Raji (cell line): ENCODE results near the gene TRPM2.

Experiments
- POLR2A ChIP-seq: IDR thresholded peaks from 2 replicates; pipeline ENCODE4 v1.6.1; 2011; ENCODE audit warnings: low read depth, low read length, control low read depth; ENCODE audit not compliant: insufficient read depth

TRPM2 gene

DNA sequence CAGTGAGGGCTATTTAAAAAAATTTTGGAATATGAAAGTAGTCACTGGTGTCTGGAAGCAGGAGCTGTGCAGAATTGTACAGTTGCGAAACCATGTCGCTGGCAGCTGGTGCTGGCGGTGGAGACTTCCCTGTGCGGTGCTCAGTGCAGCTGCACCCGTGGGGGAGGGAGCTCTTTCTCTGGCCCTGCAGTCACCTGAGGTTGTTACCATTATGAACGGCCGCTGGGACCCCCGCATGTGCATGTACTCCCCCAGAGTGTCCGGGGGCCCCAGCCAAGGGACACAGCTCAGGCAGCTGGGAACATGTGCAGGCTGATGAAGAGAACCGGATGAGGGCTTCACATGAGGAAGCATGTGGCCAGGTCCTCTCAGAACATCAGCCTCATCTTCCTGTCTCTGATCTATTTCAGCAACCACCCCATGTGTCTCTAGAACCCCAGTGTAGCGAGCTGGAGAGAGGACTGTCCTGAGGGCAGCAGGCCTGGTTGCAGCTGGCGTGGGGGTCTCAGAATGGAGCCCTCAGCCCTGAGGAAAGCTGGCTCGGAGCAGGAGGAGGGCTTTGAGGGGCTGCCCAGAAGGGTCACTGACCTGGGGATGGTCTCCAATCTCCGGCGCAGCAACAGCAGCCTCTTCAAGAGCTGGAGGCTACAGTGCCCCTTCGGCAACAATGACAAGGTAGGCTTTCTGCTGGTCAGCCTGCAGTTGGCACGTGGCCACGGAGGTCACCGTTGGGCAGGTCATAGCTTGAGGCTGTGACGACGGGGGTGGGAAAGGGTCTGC is at the start of gene TRPM2:
TRPM2 (plus strand) TSS at position 431 of the 780 bp plus-strand sequence; CDS start at position 511, 80 bp downstream.
- TF ChIP-seq POLR2A = no peak

DNA sequence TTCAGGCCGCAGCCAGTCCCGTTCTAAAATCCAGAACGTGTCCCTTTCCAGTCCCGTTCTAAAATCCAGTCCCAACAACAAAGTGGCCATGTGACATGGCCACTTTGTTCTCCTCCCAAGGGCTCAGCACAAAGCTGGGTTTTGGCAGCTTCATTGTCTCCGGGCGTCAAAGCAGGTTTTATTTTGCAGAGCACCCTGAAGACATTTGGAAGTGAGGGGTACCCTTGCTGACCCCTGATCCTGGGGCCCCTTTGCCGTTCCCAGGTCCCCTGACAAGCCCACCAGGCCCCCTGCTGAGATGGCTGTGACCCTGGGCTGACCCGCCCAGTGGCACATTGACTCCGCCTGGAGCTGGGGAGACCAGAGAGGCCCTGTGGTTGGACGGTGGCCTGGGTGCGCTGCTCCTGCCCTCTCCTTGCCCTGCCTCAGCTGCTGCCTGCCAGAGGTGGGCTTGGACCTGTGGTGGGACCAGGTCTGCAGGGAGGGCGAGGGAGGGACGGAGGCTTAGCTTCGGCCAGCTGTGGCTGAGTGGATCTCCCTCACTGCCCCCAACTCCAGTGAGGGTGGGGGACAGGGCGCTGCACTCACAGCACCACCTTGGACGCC is 49.3 kb upstream of the TRPM2 start:
- no peak for TF ChIP-seq POLR2A

DNA sequence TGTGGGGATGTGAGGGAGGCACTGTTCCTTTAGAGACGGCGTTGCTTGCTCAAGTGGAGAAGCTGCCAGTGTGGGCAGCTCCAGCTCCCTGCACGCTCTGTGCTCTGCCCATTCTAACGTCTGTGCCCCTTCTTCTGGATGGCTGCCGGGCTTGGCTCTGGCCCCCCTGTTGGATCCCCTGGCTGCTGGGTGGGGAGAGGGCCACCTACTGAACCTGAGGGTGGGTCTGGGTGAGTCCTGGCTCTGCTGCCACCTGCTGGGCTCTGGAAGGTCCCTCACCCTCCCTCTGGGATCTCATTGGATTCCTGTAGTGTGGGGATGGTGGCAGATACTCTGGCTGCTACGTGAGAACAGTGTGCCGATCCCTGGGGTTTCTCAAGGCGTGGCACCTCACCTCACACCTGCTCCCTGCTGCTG is 48.5 kb upstream of the TRPM2 start:
- TF ChIP-seq POLR2A = no peak

DNA sequence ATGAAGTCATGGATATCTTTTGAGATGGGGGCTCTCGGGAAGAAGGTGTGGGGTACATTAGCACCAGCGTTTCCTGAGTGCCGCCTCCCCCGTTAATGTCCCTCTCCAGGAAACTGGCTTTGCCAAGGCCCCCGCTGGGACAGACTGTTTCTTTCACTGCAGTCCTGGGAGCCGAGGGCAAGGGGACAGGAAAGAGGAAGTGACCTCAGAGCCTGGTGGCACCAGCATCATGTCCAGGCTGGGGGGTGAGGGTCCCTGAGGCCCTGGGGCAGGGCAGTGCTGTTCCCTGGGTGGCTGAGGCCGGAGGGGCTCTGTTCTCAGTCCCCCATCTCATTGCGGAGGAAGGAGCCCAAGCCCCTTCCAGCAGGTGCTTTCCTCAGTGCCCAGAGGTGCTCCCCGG is 47.7 kb upstream of the TRPM2 start:
- TF ChIP-seq POLR2A = no peak

DNA sequence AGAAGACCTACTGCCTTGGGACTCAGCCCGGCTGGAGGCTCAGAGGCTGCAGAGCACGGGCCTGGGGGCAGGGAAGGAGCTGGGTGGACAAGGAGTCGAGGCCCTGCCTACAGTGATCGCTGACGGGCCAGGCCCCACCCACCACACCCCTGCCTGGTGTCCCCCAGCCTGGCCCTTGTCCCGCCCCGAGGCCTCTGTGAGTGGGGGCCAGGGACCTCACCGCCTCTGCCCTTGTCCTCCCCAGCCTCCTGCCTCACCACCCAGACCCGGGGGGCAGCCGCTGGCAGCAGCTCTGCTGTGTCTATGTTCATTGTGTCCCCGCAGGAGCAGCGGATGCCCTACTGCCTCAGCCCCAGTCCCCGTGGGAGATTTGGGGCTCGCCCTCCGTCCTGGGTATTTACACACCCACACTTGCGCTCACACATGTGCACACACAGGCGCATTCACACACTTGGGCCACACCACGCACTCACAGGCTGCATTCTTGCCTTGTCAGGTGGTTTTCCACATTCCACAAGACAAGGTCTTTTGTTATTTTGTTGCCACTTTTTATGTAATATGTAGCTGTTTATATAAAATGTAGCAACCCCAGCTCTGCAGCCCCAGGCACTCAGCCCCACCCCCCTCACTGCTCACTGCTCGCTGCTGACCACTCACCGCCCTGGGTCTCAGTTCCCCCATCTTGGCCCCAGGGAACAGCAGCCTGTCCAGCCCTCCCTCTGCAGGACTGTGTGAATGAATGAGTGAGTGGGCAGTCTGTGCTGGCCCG is 46.3 kb upstream of the TRPM2 start:
- no peak for TF ChIP-seq POLR2A

DNA sequence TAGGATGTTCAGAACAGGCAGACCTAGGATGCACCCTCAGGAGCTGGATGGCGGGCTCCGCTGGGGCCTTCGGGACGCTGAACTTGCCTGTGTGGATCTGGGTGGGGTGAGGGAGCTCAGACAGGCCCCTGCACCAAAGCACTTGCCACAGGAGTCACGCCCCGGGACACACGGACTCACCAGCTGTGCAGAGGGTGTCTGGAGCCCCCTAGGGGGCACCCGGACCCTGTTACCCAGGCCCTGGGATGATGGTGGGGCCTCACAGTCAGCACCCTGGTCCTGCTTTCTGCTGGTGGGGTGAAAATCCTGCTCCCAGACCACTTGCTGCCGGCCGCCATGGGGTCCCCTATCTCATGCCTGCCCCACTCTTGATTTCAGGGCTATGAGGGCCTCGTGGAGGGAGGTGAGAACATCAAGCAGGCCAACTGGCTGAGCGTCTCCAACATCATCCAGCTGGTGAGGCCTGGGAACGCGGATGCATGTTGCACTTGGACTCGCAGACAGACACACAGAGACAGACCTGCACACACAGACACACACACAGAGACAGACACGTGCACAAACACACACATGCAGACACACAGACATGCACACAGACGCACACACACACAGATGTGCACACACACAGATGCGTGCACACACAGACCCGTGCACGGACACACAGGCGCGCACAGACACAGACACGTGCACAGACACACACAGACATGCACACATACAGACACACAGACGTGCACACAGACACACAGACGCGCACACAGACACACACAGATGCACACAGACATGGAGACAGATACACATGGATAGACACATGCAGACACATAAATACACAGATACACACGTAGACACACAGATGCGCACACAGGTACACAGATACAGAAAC is 42.6 kb upstream of the TRPM2 start:
- no peak for TF ChIP-seq POLR2A

DNA sequence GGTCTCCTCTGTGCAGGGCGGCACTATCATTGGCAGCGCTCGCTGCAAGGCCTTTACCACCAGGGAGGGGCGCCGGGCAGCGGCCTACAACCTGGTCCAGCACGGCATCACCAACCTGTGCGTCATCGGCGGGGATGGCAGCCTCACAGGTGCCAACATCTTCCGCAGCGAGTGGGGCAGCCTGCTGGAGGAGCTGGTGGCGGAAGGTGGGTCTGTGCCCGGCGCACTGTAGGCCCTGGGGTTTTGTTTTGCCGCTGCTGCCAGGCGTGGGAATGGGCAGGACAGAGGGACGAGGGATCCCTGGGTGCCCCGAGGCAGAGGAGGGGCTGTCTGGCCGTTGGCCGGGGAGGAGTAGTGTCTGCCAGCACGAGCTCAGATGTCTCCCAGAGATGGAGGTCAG is 41.3 kb upstream of the TRPM2 start:
- no peak for TF ChIP-seq POLR2A

DNA sequence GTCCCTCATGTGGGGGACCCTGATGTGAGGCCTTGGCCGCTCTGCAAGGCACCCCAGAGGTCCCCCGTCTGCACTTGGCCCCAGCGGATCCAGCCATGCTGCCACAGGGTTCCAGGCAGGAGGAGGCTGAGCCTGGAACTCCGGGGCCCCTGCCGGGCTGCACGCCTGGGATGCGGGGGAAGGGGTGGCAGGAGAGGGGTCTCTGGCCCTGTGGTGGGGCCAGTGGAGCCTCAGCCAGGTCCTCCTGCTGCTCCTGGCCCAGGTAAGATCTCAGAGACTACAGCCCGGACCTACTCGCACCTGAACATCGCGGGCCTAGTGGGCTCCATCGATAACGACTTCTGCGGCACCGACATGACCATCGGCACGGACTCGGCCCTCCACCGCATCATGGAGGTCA is 40.7 kb upstream of the TRPM2 start:
- TF ChIP-seq POLR2A = no peak

DNA sequence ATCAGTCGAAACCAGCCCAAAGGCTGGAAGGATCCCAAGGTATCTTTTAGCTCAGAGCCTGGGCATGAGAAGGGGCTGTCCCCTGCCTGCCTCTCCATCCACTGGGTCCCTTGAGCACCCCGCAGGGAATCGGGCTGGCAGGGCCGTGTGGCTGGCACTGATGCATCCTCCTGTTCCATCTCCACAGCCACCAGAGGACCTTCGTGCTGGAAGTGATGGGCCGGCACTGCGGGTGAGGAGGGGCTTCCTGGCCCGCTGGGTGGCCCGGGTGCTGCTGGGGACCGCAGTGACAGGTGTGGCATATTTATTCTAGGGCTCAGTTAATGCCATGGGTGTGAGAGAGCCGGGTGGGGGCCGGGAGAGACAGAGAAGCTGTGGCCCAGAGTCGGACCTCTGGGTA is 40.0 kb upstream of the TRPM2 start:
- no peak for TF ChIP-seq POLR2A

DNA sequence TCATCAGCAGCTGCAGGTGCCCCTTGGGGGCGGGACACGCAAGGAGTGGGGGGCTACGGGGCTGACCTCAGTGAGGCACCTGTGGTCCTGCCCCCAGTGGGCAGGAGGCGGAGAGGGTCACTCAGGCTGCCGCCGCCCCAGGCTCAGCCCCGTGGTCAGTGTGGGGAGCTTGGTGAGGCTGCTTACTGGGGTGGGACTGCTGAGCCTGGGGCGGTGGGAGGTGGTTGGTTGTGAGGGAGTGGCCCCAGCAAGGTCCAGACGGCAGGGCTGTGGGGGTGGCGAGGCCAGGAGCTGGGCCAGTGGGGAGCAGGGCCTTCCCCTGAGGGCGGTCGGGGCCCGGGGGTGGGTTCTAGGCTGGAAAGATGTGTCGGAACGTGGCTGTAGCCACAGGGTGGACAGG is 39.3 kb upstream of the TRPM2 start:
- no peak for TF ChIP-seq POLR2A

DNA sequence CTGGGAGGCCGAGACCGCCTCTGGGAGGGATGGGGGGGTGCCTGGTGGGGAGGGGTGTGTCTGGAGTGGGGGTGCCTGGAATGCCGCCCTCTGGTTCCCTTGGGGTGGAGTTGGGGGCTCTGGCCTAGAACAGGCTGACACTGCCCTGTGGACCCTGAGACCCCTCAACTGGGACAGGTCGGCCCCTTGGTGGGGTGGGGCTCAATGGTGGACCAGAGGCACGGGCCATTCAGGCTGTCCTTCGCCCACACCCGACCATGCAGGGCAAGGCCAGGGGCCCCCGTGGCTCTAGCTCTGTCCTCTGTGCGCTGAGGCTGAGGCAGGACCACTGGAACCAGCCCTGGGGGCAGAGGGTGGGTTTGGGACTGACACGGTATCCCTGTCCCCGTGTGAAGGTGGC is 38.9 kb upstream of the TRPM2 start:
- no peak for TF ChIP-seq POLR2A

DNA sequence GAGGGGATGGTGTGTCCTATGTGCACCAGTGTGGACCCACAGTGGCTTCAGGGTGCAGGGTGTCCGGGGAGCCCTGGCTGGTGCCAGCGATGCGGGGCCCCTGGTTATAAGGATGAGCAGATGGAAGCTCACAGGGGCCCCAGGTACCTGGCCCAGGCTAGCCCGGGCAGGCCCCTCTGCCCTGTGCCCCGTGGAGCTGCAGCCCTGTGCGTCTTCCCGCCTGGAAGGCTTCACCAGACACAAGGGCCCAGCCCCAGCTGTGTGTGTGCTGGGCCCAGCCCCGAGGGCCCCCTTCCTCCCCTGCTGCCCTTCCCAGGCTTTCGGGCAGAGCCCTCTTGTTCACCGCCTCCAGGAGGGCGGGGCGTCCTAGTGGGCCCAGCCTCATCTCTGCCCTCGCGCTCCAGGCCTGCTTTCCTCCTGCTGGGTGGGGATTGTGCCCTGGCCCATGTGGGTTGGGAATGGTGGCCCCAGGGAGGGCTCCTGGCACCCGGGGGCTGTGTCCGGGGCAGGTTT is 37.7 kb upstream of the TRPM2 start:
- no peak for TF ChIP-seq POLR2A

DNA sequence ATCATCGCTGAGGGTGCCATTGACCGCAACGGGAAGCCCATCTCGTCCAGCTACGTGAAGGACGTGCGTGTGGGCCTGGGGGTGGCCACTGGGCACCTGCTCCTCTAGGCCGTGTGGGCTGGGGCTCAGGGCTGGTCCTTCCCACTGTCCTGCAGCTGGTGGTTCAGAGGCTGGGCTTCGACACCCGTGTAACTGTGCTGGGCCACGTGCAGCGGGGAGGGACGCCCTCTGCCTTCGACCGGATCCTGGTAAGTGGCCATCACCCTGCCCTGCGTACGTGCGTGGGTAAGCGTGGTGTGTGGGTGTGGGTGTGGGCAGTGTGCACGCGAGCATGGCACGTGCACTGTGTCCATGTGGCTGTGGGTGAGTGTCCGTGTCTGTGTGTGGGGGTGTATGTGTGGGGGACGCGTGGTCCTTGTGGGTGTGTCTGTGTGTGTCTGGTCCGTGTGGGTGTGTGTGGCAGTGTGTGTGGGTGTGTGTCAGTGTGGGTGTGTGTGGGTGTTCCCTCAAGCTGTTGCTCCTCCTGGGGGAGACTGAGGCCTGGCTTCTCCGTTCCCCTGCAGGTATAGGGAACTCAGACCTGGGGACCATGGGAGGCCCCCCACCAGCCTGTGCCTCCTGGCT is 37.0 kb upstream of the TRPM2 start:
- TF ChIP-seq POLR2A = no peak

DNA sequence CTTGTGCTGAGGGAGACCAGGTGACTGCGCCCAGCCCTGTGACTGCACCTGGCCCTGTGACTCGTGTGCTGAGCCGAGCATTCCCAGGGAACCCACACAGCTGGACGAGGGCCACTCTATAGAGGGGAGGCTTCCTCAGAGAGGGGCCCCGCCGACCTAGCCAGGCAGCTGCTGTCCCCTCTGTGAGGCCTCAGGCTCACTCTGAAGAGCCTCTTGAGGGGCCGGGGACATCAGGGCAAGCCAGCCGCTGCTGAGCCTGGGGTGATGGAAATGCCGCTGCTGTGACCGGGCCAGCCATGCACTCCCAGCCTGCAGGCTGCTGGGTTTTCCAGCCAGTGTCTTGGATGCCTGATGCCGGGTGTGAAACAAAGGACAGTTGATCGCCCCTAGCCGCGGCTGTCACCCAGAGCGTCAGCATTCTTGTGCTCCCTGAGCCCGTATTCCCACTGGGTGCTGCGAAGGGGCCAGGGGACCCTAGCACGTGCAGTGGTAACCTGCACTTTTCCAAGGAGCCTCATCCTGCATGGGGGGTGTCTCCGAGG is 36.1 kb upstream of the TRPM2 start:
- TF ChIP-seq POLR2A = no peak

DNA sequence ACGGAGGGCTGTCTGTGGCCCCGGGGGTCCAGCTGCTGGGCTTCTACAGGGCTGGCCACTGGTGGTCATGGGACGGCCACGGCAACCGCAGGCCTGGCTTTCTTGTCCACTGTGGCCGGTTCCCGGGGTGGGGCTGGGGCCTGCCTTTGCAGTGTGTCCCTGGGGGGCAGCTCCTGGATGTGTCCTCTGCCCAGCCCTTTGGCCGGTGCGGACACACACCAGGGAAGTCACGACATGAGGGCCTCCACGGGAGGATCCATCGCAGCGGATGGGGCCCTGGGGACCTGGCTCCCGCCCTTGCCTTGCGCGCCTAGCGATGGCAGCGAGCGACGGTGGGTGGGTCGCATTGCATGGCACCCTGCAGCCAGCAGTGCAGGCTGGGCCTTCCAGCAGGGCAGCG is 35.5 kb upstream of the TRPM2 start:
- no peak for TF ChIP-seq POLR2A
